ENCODE data around the gene CYREN.

Gene CYREN

GRCh38 chr7:135154734-135155133 lies 15.8 kb downstream of the CYREN start:
- no peak for TF ChIP-seq CTCF (IDR thresholded peaks at IDR 0.05; ENCODE audit: extremely low read depth, missing control alignments)
- DNase-seq (ENCODE audit: low spot score): no peak

- DNase-seq (ENCODE audit: low spot score): no peak
- no peak for TF ChIP-seq CTCF (IDR thresholded peaks at IDR 0.05; ENCODE audit: extremely low read depth, missing control alignments)
Measured at GRCh38 chr7:135152442-135152841, 18.1 kb downstream of the CYREN start.

- no peak for TF ChIP-seq CTCF (IDR thresholded peaks at IDR 0.05; ENCODE audit: extremely low read depth, missing control alignments)
- no peak for DNase-seq (ENCODE audit: low spot score)
Measured at GRCh38 chr7:135151533-135151932, 19.0 kb downstream of the CYREN start.

- no peak for TF ChIP-seq CTCF (IDR thresholded peaks at IDR 0.05; ENCODE audit: extremely low read depth, missing control alignments)
- no peak for DNase-seq (ENCODE audit: low spot score)
Measured at GRCh38 chr7:135151132-135151531, 19.4 kb downstream of the CYREN start.

GRCh38 chr7:135150072-135150782 lies 20.3 kb downstream of the CYREN start:
- no peak for TF ChIP-seq CTCF (IDR thresholded peaks at IDR 0.05; ENCODE audit: extremely low read depth, missing control alignments)
- DNase-seq (ENCODE audit: low spot score): no peak

- no peak for TF ChIP-seq CTCF (IDR thresholded peaks at IDR 0.05; ENCODE audit: extremely low read depth, missing control alignments)
- peak; percentile 59 for DNase-seq (ENCODE audit: low spot score)
Measured at GRCh38 chr7:135147899-135148721, 22.4 kb downstream of the CYREN start, which contains the start of gene TMEM140. Gene TMEM140, plus strand, starts transcription at chr7:135148072. Its CDS starts 16,370 bp downstream, at chr7:135164442.

- DNase-seq (ENCODE audit: low spot score): peak; percentile 11
- no peak for TF ChIP-seq CTCF (IDR thresholded peaks at IDR 0.05; ENCODE audit: extremely low read depth, missing control alignments)
Measured at GRCh38 chr7:135147341-135147898, 23.1 kb downstream of the CYREN start.

All from GM20000 (cell line).